COLO668 (cell line): ENCODE results near the gene WWP2.
"Not testable (repeated sequence)": the region's sequence is repeated elsewhere in the genome, so short reads cannot be mapped to it uniquely, and the experiment has no call there.

ENCODE experiments used
- DNase-seq: peaks from one replicate; lab custom pipeline; 2025; ENCODE audit not compliant: unreplicated experiment; lab: John Stamatoyannopoulos, UW

WWP2 gene

GRCh38 chr16:69761983-69762813 is at the start of gene WWP2:
TSS of gene WWP2 (plus strand) at chr16:69762332. CDS start at chr16:69787011, 24,679 bp downstream.
- DNase-seq: peak; percentile 91

GRCh38 chr16:69712914-69713581 is 49.1 kb upstream of the WWP2 start:
- DNase-seq: no peak

GRCh38 chr16:69717066-69717465 is 45.1 kb upstream of the WWP2 start:
- DNase-seq: no peak

- DNase-seq: no peak
Observed at GRCh38 chr16:69718111-69718764, 43.9 kb upstream of the WWP2 start.

- no peak for DNase-seq
Observed at GRCh38 chr16:69720822-69721430, 41.2 kb upstream of the WWP2 start.

- DNase-seq: no peak
Observed at GRCh38 chr16:69721441-69721957, 40.6 kb upstream of the WWP2 start.

GRCh38 chr16:69724414-69724873 is 37.7 kb upstream of the WWP2 start:
- DNase-seq: no peak

GRCh38 chr16:69724981-69725479 is 37.1 kb upstream of the WWP2 start:
- no peak for DNase-seq

GRCh38 chr16:69725480-69726312 is 36.4 kb upstream of the WWP2 start:
- DNase-seq: peak; percentile 7

GRCh38 chr16:69726313-69727060 is 35.6 kb upstream of the WWP2 start, which contains the start of gene NQO1:
TSS of gene NQO1 (minus strand) at chr16:69726560. CDS start at chr16:69726439, 121 bp downstream.
- DNase-seq: peak; percentile 96

- DNase-seq: peak; percentile 18
Observed at GRCh38 chr16:69727916-69728270, 34.2 kb upstream of the WWP2 start.

- DNase-seq: not testable (repeated sequence)
Observed at GRCh38 chr16:69729030-69729429, 33.1 kb upstream of the WWP2 start.

GRCh38 chr16:69731280-69731679 is 30.9 kb upstream of the WWP2 start:
- not testable (repeated sequence) for DNase-seq

GRCh38 chr16:69732101-69732500 is 30.0 kb upstream of the WWP2 start:
- DNase-seq: no peak

GRCh38 chr16:69741519-69741918 is 20.6 kb upstream of the WWP2 start:
- DNase-seq: no peak

GRCh38 chr16:69741951-69742904 is 19.9 kb upstream of the WWP2 start:
- peak; percentile 16 for DNase-seq

- no peak for DNase-seq
Observed at GRCh38 chr16:69744363-69745231, 17.5 kb upstream of the WWP2 start.
